ENCODE results near the gene CLPTM1L.
"Not testable (repeated sequence)": the region's sequence is repeated elsewhere in the genome, so short reads cannot be mapped to it uniquely, and the experiment has no call there.

Gene CLPTM1L

GRCh38 chr5:1339139-1339817, 5.6 kb downstream of the CLPTM1L start:
- not testable (repeated sequence) for DNase-seq (ENCODE audit: low read depth)

DNA sequence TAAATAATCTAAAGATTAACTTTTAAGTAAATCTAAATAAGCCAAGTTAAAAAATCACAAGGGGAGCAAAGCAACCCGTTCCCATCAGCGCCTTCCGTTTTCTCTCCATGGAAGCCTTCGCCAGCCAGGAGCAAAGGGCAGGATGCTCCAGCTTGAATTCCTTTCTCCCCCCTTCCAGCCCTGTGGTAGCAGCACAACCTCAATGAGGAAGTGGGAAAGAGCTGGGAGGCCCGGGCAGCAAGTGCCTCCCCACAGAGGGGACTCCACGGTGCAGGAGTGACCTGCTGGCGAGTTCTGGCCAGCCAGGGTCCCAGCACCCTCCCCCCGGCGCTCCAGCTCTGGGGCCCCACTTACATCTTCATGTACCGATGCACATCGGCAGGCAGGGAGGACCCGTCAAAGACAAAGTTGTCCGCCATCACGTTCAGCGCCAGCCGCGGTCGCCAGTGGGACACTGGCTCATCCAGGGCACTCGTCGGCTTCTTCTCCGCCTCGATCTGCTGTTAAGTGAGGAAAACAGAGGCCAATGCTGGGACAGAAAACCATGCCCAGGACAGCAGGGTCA, 6.3 kb downstream of the CLPTM1L start:
- no peak for DNase-seq (ENCODE audit: low read depth)

DNA sequence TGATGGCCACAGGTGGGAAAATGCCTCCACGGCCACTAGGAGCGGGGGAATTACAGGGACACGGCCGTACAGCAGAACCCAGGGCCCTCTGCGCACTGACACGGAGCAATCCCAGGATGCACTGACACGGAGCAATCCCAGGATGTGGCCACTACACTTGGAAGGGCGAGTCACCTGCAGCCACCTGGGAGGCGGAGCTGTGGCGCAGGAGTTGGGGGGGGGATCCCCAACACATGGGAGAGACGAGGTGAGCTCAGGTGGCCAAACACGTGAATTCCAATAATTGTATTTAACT, 6.8 kb downstream of the CLPTM1L start:
- DNase-seq (ENCODE audit: low read depth), result no peak

GRCh38 chr5:1337489-1338195, 7.3 kb downstream of the CLPTM1L start:
- DNase-seq (ENCODE audit: low read depth), result no peak

GRCh38 chr5:1336749-1337488, 8.0 kb downstream of the CLPTM1L start:
- no peak for DNase-seq (ENCODE audit: low read depth)

- DNase-seq (ENCODE audit: low read depth), result no peak
Measured at GRCh38 chr5:1336106-1336561, 8.8 kb downstream of the CLPTM1L start.

DNA sequence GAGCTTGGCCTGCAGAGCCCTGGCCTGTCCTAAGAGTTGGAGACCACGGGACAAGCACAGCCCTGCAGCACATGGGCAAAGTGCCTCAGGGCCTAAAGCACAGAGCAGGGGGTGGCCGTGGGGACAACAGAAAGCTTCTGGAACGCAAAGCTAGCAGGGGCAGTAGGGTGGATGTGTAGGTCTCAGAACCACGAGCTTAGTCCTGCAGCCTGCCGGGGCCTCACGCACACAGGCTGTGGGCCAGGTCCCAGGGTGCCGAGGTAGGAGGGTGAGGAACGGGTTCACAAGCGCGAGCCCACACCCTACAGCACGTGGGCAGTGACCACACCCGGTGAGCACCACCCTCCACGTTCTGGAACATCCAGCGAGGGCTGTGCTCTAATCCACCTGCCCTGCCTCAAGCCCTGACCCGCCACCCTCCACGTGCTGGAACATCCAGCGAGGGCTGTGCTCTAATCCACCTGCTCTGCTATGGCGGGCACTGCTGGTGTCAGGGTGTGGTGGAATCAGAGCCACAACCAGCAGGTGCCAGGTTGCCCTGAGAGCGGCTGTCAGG, 9.3 kb downstream of the CLPTM1L start:
- DNase-seq (ENCODE audit: low read depth), result no peak

GRCh38 chr5:1334831-1335539, 9.9 kb downstream of the CLPTM1L start:
- no peak for DNase-seq (ENCODE audit: low read depth)

GRCh38 chr5:1333986-1334385, 10.9 kb downstream of the CLPTM1L start:
- DNase-seq (ENCODE audit: low read depth), result no peak

- not testable (repeated sequence) for DNase-seq (ENCODE audit: low read depth)
Measured at GRCh38 chr5:1333286-1333685, 11.6 kb downstream of the CLPTM1L start.

DNA sequence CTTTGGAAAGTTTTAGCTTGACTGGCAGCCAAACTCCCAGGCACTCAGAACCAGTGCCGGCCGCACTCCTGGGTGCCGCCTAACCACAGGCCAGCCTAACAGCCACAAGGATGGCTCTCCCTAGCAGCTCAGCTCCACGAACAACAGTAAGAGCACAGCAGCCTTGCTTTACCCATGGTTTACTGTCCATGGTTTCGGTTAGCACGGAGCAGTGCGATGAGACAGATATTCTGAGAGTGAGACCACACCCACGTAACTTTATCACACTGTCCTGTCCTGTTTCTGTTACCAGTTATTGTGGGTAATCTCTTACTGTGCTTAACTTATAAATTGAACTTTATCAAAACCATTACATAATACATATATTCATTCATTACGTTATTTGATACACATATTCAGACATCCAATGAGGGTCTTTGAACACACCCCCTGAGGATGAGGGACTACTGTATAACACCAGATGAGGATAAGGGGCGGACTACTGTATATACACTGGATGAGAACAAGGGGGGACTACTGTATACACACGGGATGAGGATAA, 12.4 kb downstream of the CLPTM1L start:
- DNase-seq (ENCODE audit: low read depth), result no peak

DNA sequence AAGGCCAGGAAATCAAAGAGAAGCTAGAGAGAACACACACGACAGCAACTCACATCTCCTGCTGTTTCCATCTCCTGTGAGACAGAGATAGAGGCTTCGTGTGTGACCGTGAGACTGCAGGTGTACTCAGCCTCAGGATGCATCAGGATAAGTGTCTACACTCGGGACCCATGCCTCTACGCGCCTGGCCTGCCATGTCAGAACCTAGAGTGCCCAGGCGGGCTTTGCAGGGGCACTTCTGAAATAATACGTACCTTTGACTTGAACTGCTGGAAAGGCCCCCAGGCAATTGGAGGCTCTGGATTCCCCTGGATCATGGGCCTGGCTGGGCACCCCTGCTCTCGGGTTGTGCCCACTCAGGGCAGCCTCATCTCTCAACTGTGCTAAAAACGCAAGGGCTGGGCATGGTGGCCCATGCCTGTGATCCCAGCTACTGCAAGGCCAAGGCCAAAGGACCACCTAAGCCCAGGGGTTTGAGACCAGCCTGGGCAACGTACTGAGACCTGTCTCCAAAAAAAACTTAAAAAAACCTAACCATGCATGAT, 13.0 kb downstream of the CLPTM1L start:
- no peak for DNase-seq (ENCODE audit: low read depth)

- DNase-seq (ENCODE audit: low read depth), result no peak
Measured at GRCh38 chr5:1330847-1331831, 13.8 kb downstream of the CLPTM1L start.

GRCh38 chr5:1330146-1330846, 14.6 kb downstream of the CLPTM1L start:
- DNase-seq (ENCODE audit: low read depth), result no peak

DNA sequence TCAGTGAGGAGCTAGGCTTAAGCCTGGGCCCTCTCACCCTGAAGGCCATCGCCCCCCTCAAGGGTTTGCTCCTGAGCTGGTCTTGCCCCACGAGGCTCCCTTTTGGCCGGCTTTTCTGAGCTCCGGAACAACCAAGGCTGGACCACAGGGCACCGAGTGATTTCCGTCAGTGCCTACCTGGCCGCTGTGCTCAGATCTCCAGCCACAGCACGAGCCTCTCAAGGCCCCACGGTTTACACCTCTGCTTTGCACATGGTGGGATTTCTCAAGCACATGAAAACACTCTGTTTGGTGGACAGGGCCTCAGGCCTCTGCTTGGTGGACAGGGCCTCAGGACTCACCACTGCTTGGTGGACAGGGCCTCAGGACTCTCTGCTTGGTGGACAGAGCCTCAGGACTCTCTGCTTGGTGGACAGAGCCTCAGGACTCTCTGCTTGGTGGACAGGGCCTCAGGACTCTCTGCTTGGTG, 15.8 kb downstream of the CLPTM1L start:
- no peak for DNase-seq (ENCODE audit: low read depth)

- DNase-seq (ENCODE audit: low read depth), result not testable (repeated sequence)
Measured at GRCh38 chr5:1328237-1329110, 16.4 kb downstream of the CLPTM1L start.

- DNase-seq (ENCODE audit: low read depth), result not testable (repeated sequence)
Measured at GRCh38 chr5:1326901-1327756, 17.8 kb downstream of the CLPTM1L start.
